ENCODE results near the gene DTX2. TPM values are rescaled to one million over a fixed set of nuclear protein-coding genes. Genes with fewer than 3 reads are reported as not detected.
"Not testable (repeated sequence)": the region's sequence is repeated elsewhere in the genome, so short reads cannot be mapped to it uniquely, and the experiment has no call there.

DTX2 gene
- total RNA-seq, 1 experiment from 2014 or later = 45.2 TPM

- Histone ChIP-seq H3K36me3 (ENCODE audit: control insufficient read depth, insufficient read depth, low read length) (no peaks in the 10 kb centered on the region), H3K27me3 (replicated peaks; ENCODE audit: control insufficient read depth, insufficient read depth, low read length) (no peaks in the 10 kb centered on the region), H3K9me3 (no peaks in the 10 kb centered on the region), H3K4me1 (peaks cover 10% of the 10 kb centered on the region), H3K4me3 (ENCODE audit: low read depth, low read length) (no peak within 1 kb of the TSS)
- intact Hi-C loops (cut with micrococcal nuclease; ENCODE audit: unreplicated experiment) = no loop called here
- Mint-ChIP-seq H3K27ac (ENCODE audit: unreplicated experiment) (peak within 1 kb of the TSS; percentile 12), H3K4me1 (ENCODE audit: low read depth, unreplicated experiment) (no peaks in the 10 kb centered on the region), H3K9me3 (ENCODE audit: unreplicated experiment) (no peaks in the 10 kb centered on the region), H3K4me3 (ENCODE audit: unreplicated experiment) (peak within 1 kb of the TSS; percentile 25), H3K27me3 (ENCODE audit: insufficient read depth, unreplicated experiment) (no peaks in the 10 kb centered on the region), H3K36me3 (ENCODE audit: insufficient read depth, unreplicated experiment) (peaks cover 18% of the 10 kb centered on the region)
- peak; percentile 75 to 84 for DNase-seq
- CTCF ChIA-PET = no interaction called here
- BruUV-seq (replicated peaks) = no TSS peak
- TF ChIP-seq, protein P1, sequence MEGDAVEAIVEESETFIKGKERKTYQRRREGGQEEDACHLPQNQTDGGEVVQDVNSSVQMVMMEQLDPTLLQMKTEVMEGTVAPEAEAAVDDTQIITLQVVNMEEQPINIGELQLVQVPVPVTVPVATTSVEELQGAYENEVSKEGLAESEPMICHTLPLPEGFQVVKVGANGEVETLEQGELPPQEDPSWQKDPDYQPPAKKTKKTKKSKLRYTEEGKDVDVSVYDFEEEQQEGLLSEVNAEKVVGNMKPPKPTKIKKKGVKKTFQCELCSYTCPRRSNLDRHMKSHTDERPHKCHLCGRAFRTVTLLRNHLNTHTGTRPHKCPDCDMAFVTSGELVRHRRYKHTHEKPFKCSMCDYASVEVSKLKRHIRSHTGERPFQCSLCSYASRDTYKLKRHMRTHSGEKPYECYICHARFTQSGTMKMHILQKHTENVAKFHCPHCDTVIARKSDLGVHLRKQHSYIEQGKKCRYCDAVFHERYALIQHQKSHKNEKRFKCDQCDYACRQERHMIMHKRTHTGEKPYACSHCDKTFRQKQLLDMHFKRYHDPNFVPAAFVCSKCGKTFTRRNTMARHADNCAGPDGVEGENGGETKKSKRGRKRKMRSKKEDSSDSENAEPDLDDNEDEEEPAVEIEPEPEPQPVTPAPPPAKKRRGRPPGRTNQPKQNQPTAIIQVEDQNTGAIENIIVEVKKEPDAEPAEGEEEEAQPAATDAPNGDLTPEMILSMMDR (IDR thresholded peaks at IDR 0.05; ENCODE audit: insufficient read depth in 1 of 2, low read depth in 1 of 2, low read length in 1 of 2, severe bottlenecking in 1 of 2, unreplicated experiment in 1 of 2) = no peak
- POLR2A ChIA-PET = no interaction called here
Observed at GRCh38 chr7:76509931-76510877, 48.7 kb downstream of the DTX2 start, which contains the start of gene UPK3B. TSS of gene UPK3B (plus strand) at chr7:76510552. CDS start at chr7:76510653, 101 bp downstream.

DNA sequence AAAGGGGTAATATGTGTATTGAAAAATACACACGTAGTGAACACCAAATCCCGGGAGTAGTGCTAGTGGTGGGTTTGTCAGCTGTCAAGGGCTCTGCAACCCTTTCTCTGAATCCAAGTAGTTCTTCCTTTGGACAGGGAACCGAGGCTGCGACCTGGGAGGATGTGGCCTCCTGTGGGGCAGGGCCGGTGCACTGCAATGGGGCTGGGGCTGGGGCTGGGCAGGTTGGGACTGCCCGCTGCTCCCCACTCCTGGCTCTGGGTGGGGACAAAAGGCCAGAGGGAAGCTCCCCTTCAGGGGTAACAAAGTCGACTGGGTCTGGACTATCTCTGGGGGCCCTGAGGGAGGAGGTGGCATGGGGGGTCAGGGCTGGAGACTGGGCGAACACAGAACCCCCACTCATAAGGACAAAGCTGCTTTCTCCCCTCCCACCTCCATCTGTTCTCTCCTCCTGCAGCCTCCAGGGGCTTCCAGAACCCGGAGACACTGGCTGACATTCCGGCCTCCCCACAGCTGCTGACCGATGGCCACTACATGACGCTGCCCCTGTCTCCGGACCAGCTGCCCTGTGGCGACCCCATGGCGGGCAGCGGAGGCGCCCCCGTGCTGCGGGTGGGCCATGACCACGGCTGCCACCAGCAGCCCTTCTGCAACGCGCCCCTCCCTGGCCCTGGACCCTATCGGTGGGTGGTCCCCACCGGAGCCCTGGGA lies 49.8 kb downstream of the DTX2 start:
- H3K4me1 ChIP-seq = peaks cover 10% of the 10 kb centered on the region
- BruUV-seq (replicated peaks); intact Hi-C loops (cut with micrococcal nuclease; ENCODE audit: unreplicated experiment); H3K4me1 Mint-ChIP-seq (ENCODE audit: low read depth, unreplicated experiment); CTCF ChIA-PET; H3K27ac Mint-ChIP-seq (ENCODE audit: unreplicated experiment); POLR2A ChIA-PET; H3K4me3 Mint-ChIP-seq (ENCODE audit: unreplicated experiment); H3K9me3 Mint-ChIP-seq (ENCODE audit: unreplicated experiment); H3K36me3 ChIP-seq (ENCODE audit: control insufficient read depth, insufficient read depth, low read length); H3K9me3 ChIP-seq; H3K27me3 Mint-ChIP-seq (ENCODE audit: insufficient read depth, unreplicated experiment); H3K4me3 ChIP-seq (ENCODE audit: low read depth, low read length); H3K27me3 ChIP-seq (replicated peaks; ENCODE audit: control insufficient read depth, insufficient read depth, low read length); DNase-seq: not testable (repeated sequence)
- peaks cover 18% of the 10 kb centered on the region for H3K36me3 Mint-ChIP-seq (ENCODE audit: insufficient read depth, unreplicated experiment)

GRCh38 chr7:76511911-76512885 lies 50.7 kb downstream of the DTX2 start:
- DNase-seq; H3K27ac Mint-ChIP-seq (ENCODE audit: unreplicated experiment); H3K9me3 Mint-ChIP-seq (ENCODE audit: unreplicated experiment); H3K4me1 Mint-ChIP-seq (ENCODE audit: low read depth, unreplicated experiment); H3K9me3 ChIP-seq; intact Hi-C loops (cut with micrococcal nuclease; ENCODE audit: unreplicated experiment); CTCF ChIA-PET; H3K27me3 ChIP-seq (replicated peaks; ENCODE audit: control insufficient read depth, insufficient read depth, low read length); POLR2A ChIA-PET; H3K4me3 Mint-ChIP-seq (ENCODE audit: unreplicated experiment); H3K27me3 Mint-ChIP-seq (ENCODE audit: insufficient read depth, unreplicated experiment); BruUV-seq (replicated peaks); H3K36me3 ChIP-seq (ENCODE audit: control insufficient read depth, insufficient read depth, low read length); H3K4me3 ChIP-seq (ENCODE audit: low read depth, low read length): not testable (repeated sequence)
- H3K4me1 ChIP-seq = peaks cover 10% of the 10 kb centered on the region
- peaks cover 18% of the 10 kb centered on the region for H3K36me3 Mint-ChIP-seq (ENCODE audit: insufficient read depth, unreplicated experiment)

Data from Caco-2 (cell line).